Activated CD4-positive, alpha-beta T cell treated with anti-CD3 and anti-CD28 coated beads for 36 hours (primary cell): ENCODE results near the gene PTCH2. TPM values are rescaled to one million over a fixed set of nuclear protein-coding genes. Genes with fewer than 3 reads are reported as not detected.
"Not testable (repeated sequence)": the region's sequence is repeated elsewhere in the genome, so short reads cannot be mapped to it uniquely, and the experiment has no call there.

Experiments
- ATAC-seq: fragments of 200-7000 bp; cut with Tn5 transposase; one replicate; pipeline ENCODE4 v1.10.0; 2021; ENCODE audit warnings: mild to moderate bottlenecking, moderate library complexity
- CTCF ChIA-PET: fragments of 350-600 bp; sonication (Branson Sonifier 250); formaldehyde crosslinking; loops from one replicate; lab custom pipeline; 2021; ENCODE audit warnings: antibody characterized with exemption; lab: Charles Lee
- POLR2A ChIA-PET: fragments of 350-600 bp; sonication (Branson Sonifier 250); formaldehyde crosslinking; loops from one replicate; lab custom pipeline; 2021; ENCODE audit warnings: antibody characterized with exemption, inconsistent platforms; lab: Charles Lee
- DNase-seq: peaks from one replicate; pipeline ENCODE4 v3.0.0-alpha.2; 2020
- H3K27ac Mint-ChIP-seq: one replicate; pipeline ENCODE4 v1.8.0; 2021; ENCODE audit warnings: mixed read lengths
- H3K27me3 Mint-ChIP-seq: one replicate; pipeline ENCODE4 v1.8.0; 2021; ENCODE audit warnings: mixed read lengths
- H3K36me3 Mint-ChIP-seq: one replicate; pipeline ENCODE4 v1.8.0; 2021; ENCODE audit warnings: low read depth, mixed read lengths
- H3K4me1 Mint-ChIP-seq: one replicate; pipeline ENCODE4 v1.8.0; 2021; ENCODE audit warnings: mixed read lengths
- H3K4me3 Mint-ChIP-seq: one replicate; pipeline ENCODE4 v1.8.0; 2021; ENCODE audit warnings: mild to moderate bottlenecking, moderate library complexity, mixed read lengths
- H3K9me3 Mint-ChIP-seq: one replicate; pipeline ENCODE4 v1.8.0; 2021; ENCODE audit warnings: low read depth, mixed read lengths
- intact Hi-C, 2 experiments: fragments of 100-400 bp; cut with DNase I in 1 of 2; cut with micrococcal nuclease in 1 of 2; formaldehyde crosslinking; loops; one replicate each; pipeline versions ENCODE4 v1.14.2 to v1.15.1; 2022 to 2024; cut with DNase I, micrococcal nuclease
- total RNA-seq, 2 experiments: library from RNA; stranded (reverse); gene quantifications; one replicate each; pipeline ENCODE4 v1.2.3, GENCODE V29; 2021

PTCH2 gene
- total RNA-seq, 2 experiments from 2014 or later = 0.37 to 0.69 TPM

- Mint-ChIP-seq H3K4me1 (peaks cover 42% of the 10 kb centered on the region), H3K36me3 (peaks cover 22% of the 10 kb centered on the region), H3K27ac (peak overlapping the region; percentile 100), H3K27me3 (no peaks in the 10 kb centered on the region), H3K4me3 (peak overlapping the region; percentile 85), H3K9me3 (no peaks in the 10 kb centered on the region)
- intact Hi-C loops = loop anchor here (1.0 to 2.0 kb wide), 8 partner anchors 10 to 98 kb away; partner anchors contain the start of genes RNU5D-1 (in 2 of the 2), RPS8 (in 2 of the 2), KIF2C (in 1 of the 2) and PLK3 (in 1 of the 2)
- DNase-seq (no peak), ATAC-seq (no peak)
- ChIA-PET POLR2A (interaction anchor here (0.6 to 8.1 kb wide), 61 partner anchors 9 to 1239 kb away, joined by 3 to 675 read pairs (median 5); partner anchors contain the start of genes BEST4, BTBD19, DYNLT4 and EIF2B3), CTCF (interaction anchor here (0.6 to 3.4 kb wide), 13 partner anchors 11 to 101 kb away, joined by 3 to 41 read pairs (median 5); partner anchors contain the start of genes BTBD19, DYNLT4, PLK3 and PTCH2)
These were observed 23.9 kb downstream of the PTCH2 start for GRCh38 chr1:44819196-44819607.

- intact Hi-C loops = loop anchor here in 1 of 2 experiments (2.0 kb wide), 1 partner anchor 17 kb away; the partner anchor contains the start of gene PLK3
- Mint-ChIP-seq H3K4me3 (peak overlapping the region; percentile 3), H3K27me3 (no peaks in the 10 kb centered on the region), H3K36me3 (peaks cover 26% of the 10 kb centered on the region), H3K4me1 (peaks cover 48% of the 10 kb centered on the region), H3K9me3 (no peaks in the 10 kb centered on the region), H3K27ac (peak overlapping the region; percentile 56)
- ATAC-seq (no peak), DNase-seq (no peak)
- CTCF ChIA-PET = interaction anchor here (0.9 to 3.4 kb wide), 8 partner anchors 10 to 90 kb away, joined by 3 to 41 read pairs (median 4); partner anchors contain the start of genes BTBD19, DYNLT4 and PLK3
- POLR2A ChIA-PET = interaction anchor here (0.5 to 8.1 kb wide), 9 partner anchors 10 to 704 kb away, joined by 4 to 675 read pairs (median 8); partner anchors contain the start of genes BTBD19, DYNLT4, PLK3 and PRDX1
These were observed 25.1 kb downstream of the PTCH2 start for GRCh38 chr1:44817771-44818495.

- Mint-ChIP-seq H3K4me3 (no peak overlapping the region), H3K27ac (peak overlapping the region; percentile 29), H3K36me3 (peaks cover 26% of the 10 kb centered on the region), H3K27me3 (no peaks in the 10 kb centered on the region), H3K9me3 (no peaks in the 10 kb centered on the region), H3K4me1 (peaks cover 54% of the 10 kb centered on the region)
- POLR2A ChIA-PET = interaction anchor here (1.2 to 8.1 kb wide), 6 partner anchors 10 to 93 kb away, joined by 4 to 675 read pairs (median 97); partner anchors contain the start of genes BTBD19, DYNLT4, PLK3 and RNU5D-1
- no peak for DNase-seq
- no peak for ATAC-seq
- CTCF ChIA-PET = interaction anchor here (0.6 to 3.4 kb wide), 4 partner anchors 9 to 32 kb away, joined by 3 to 41 read pairs (median 12); partner anchors contain the start of genes BTBD19, DYNLT4 and PLK3
- intact Hi-C loops = no loop called here
These were observed 25.7 kb downstream of the PTCH2 start for GRCh38 chr1:44817307-44817706.

- ATAC-seq, H3K27me3 Mint-ChIP-seq, intact Hi-C loops, H3K9me3 Mint-ChIP-seq, DNase-seq, H3K4me3 Mint-ChIP-seq: not testable (repeated sequence)
- H3K36me3 Mint-ChIP-seq = peaks cover 35% of the 10 kb centered on the region
- H3K4me1 Mint-ChIP-seq = peaks cover 64% of the 10 kb centered on the region
- ChIA-PET POLR2A (interaction anchor here (0.8 kb wide), 1 partner anchor 16 kb away, joined by 4 read pairs; no protein-coding TSS in a partner anchor), CTCF (interaction anchor here (0.7 to 3.1 kb wide), 5 partner anchors 16 to 568 kb away, joined by 3 to 8 read pairs (median 3); partner anchors contain the start of gene PLK3)
- peak overlapping the region; percentile 52 for H3K27ac Mint-ChIP-seq
These were observed 27.1 kb downstream of the PTCH2 start for GRCh38 chr1:44815926-44816325.

- Mint-ChIP-seq H3K4me3 (peak overlapping the region; percentile 87), H3K27ac (peak overlapping the region; percentile 25), H3K36me3 (peaks cover 41% of the 10 kb centered on the region), H3K9me3 (no peaks in the 10 kb centered on the region), H3K4me1 (peaks cover 73% of the 10 kb centered on the region), H3K27me3 (no peaks in the 10 kb centered on the region)
- CTCF ChIA-PET = interaction anchor here (1.0 to 3.1 kb wide), 5 partner anchors 13 to 201 kb away, joined by 3 to 8 read pairs (median 4); partner anchors contain the start of gene PLK3
- DNase-seq (no peak), ATAC-seq (no peak)
- intact Hi-C loops = no loop called here
- POLR2A ChIA-PET = interaction anchor here (0.6 to 3.2 kb wide), 7 partner anchors 13 to 527 kb away, joined by 3 to 36 read pairs (median 4); partner anchors contain the start of genes MUTYH, PLK3, RNU5D-1 and TOE1
These were observed 30.1 kb downstream of the PTCH2 start for GRCh38 chr1:44812822-44813543.

- Mint-ChIP-seq H3K4me1 (peaks cover 83% of the 10 kb centered on the region), H3K4me3 (peak overlapping the region; percentile 87), H3K27me3 (no peaks in the 10 kb centered on the region), H3K36me3 (peaks cover 49% of the 10 kb centered on the region), H3K9me3 (no peaks in the 10 kb centered on the region), H3K27ac (peak overlapping the region; percentile 99)
- no peak for ATAC-seq
- CTCF ChIA-PET = interaction anchor here (1.7 kb wide), 1 partner anchor 26 kb away, joined by 4 read pairs; no protein-coding TSS in a partner anchor
- peak; percentile 5 for DNase-seq
- POLR2A ChIA-PET = interaction anchor here (0.6 to 8.5 kb wide), 4 partner anchors 8 to 200 kb away, joined by 4 to 337 read pairs (median 4); partner anchors contain the start of genes HECTD3 and RNU5D-1
- intact Hi-C loops = no loop called here
These were observed 31.8 kb downstream of the PTCH2 start for GRCh38 chr1:44811234-44811633.

- Mint-ChIP-seq H3K27ac (peak overlapping the region; percentile 99), H3K4me1 (peaks cover 85% of the 10 kb centered on the region), H3K4me3 (peak overlapping the region; percentile 87), H3K36me3 (peaks cover 48% of the 10 kb centered on the region)
- ChIA-PET POLR2A (interaction anchor here (0.9 to 8.5 kb wide), 4 partner anchors 9 to 200 kb away, joined by 4 to 337 read pairs (median 54); partner anchors contain the start of genes HECTD3, PLK3 and RPS8), CTCF (interaction anchor here (2.6 kb wide), 1 partner anchor 26 kb away, joined by 12 read pairs; no protein-coding TSS in a partner anchor)
- H3K27me3 Mint-ChIP-seq, ATAC-seq, DNase-seq, intact Hi-C loops, H3K9me3 Mint-ChIP-seq: not testable (repeated sequence)
These were observed 32.3 kb downstream of the PTCH2 start for GRCh38 chr1:44810762-44811105.

GRCh38 chr1:44810101-44810761 is 32.8 kb downstream of the PTCH2 start:
- peak overlapping the region; percentile 87 for H3K4me3 Mint-ChIP-seq
- DNase-seq (peak; percentile 62), ATAC-seq (no peak)
- peaks cover 48% of the 10 kb centered on the region for H3K36me3 Mint-ChIP-seq
- H3K4me1 Mint-ChIP-seq = peaks cover 86% of the 10 kb centered on the region
- H3K9me3 Mint-ChIP-seq = no peaks in the 10 kb centered on the region
- ChIA-PET CTCF (interaction anchor here (0.7 to 3.7 kb wide), 10 partner anchors 8 to 907 kb away, joined by 3 to 41 read pairs (median 10); partner anchors contain the start of genes ARMH1, HECTD3, PLK3 and RNU5D-1), POLR2A (interaction anchor here (0.6 to 8.5 kb wide), 19 partner anchors 9 to 775 kb away, joined by 3 to 337 read pairs (median 9); partner anchors contain the start of genes HECTD3, MUTYH, PLK3 and PRDX1)
- peak overlapping the region; percentile 99 for H3K27ac Mint-ChIP-seq
- intact Hi-C loops = no loop called here
- no peaks in the 10 kb centered on the region for H3K27me3 Mint-ChIP-seq

GRCh38 chr1:44808938-44809917 is 33.8 kb downstream of the PTCH2 start:
- intact Hi-C loops = loop anchor here (1.0 to 10.0 kb wide), 9 partner anchors 8 to 686 kb away; partner anchors contain the start of gene TESK2 (in 1 of the 2)
- H3K4me1 Mint-ChIP-seq = peaks cover 86% of the 10 kb centered on the region
- DNase-seq (peak; percentile 95), ATAC-seq (peak; percentile 53)
- no peaks in the 10 kb centered on the region for H3K9me3 Mint-ChIP-seq
- H3K36me3 Mint-ChIP-seq = peaks cover 48% of the 10 kb centered on the region
- CTCF ChIA-PET = interaction anchor here (0.6 to 3.7 kb wide), 19 partner anchors 9 to 908 kb away, joined by 3 to 41 read pairs (median 5); partner anchors contain the start of genes ARMH1, HECTD3, PLK3 and RNU5D-1
- no peaks in the 10 kb centered on the region for H3K27me3 Mint-ChIP-seq
- H3K4me3 Mint-ChIP-seq = peak overlapping the region; percentile 87
- POLR2A ChIA-PET = interaction anchor here (0.6 to 8.5 kb wide), 20 partner anchors 9 to 776 kb away, joined by 3 to 337 read pairs (median 6); partner anchors contain the start of genes EIF2B3, KIF2C, MUTYH and PLK3
- H3K27ac Mint-ChIP-seq = peak overlapping the region; percentile 99
